CD4-positive, alpha-beta memory T cell (primary cell): ENCODE data around the gene CCDC39. TPM values are rescaled to one million over a fixed set of nuclear protein-coding genes. Genes with fewer than 3 reads are reported as not detected.

Experiments
- CTCF ChIA-PET: fragments of 350-600 bp; sonication (Branson Sonifier 250); formaldehyde crosslinking; loops from one replicate; lab custom pipeline; 2021; ENCODE audit warnings: inconsistent platforms; ENCODE audit not compliant: partially characterized antibody; lab: Charles Lee
- POLR2A ChIA-PET: fragments of 350-600 bp; sonication (Branson Sonifier 250); formaldehyde crosslinking; loops from one replicate; lab custom pipeline; 2021; ENCODE audit not compliant: partially characterized antibody; lab: Charles Lee
- DNase-seq, 5 donors: peaks; one replicate each; pipeline versions ENCODE4 v3.0.0 to v3.0.0-alpha.2; 2020 to 2022; ENCODE audit warnings: mixed read lengths in 1 of 5
- H3K27ac ChIP-seq: one replicate; pipeline ENCODE4 v1.7.0; 2013; ENCODE audit warnings: low read depth, low read length
- H3K27me3 ChIP-seq: 2 replicates; pipeline ENCODE4 v1.7.0; 2013; ENCODE audit warnings: mild to moderate bottlenecking, low read length, moderate library complexity; ENCODE audit not compliant: insufficient read depth
- H3K36me3 ChIP-seq: 2 replicates; pipeline ENCODE4 v1.7.0; 2013; ENCODE audit warnings: mild to moderate bottlenecking, low read length, moderate library complexity; ENCODE audit not compliant: insufficient read depth
- H3K4me1 ChIP-seq: 2 replicates; pipeline ENCODE4 v1.7.0; 2013; ENCODE audit warnings: mild to moderate bottlenecking, low read length, moderate library complexity; ENCODE audit not compliant: insufficient read depth
- H3K4me3 ChIP-seq, 2 donors: one replicate each; pipeline ENCODE4 v1.7.0; 2013; ENCODE audit warnings: low read length in 2 of 2, mild to moderate bottlenecking in 1 of 2
- H3K9me3 ChIP-seq, 2 donors: one replicate each; pipeline ENCODE4 v1.7.0; 2013; ENCODE audit warnings: low read length in 2 of 2, control low read depth in 1 of 2; ENCODE audit not compliant: control insufficient read depth in 1 of 2
- H3K27ac Mint-ChIP-seq, 7 donors: one replicate each; pipeline ENCODE4 v1.8.0; 2020 to 2021; ENCODE audit warnings: mixed read lengths in 7 of 7, mild to moderate bottlenecking in 6 of 7, inconsistent platforms in 3 of 7, moderate library complexity in 3 of 7
- H3K27me3 Mint-ChIP-seq, 2 donors: one replicate each; pipeline ENCODE4 v1.8.0; 2020 to 2021; ENCODE audit warnings: mixed read lengths in 2 of 2
- H3K36me3 Mint-ChIP-seq, 2 donors: one replicate each; pipeline ENCODE4 v1.8.0; 2020 to 2021; ENCODE audit warnings: mixed read lengths in 2 of 2, inconsistent platforms in 1 of 2, mild to moderate bottlenecking in 1 of 2
- H3K4me1 Mint-ChIP-seq, 4 donors: one replicate each; pipeline ENCODE4 v1.8.0; 2020 to 2021; ENCODE audit warnings: mixed read lengths in 4 of 4, mild to moderate bottlenecking in 1 of 4
- H3K4me3 Mint-ChIP-seq, 8 donors: one replicate each; pipeline ENCODE4 v1.8.0; 2020 to 2021; ENCODE audit warnings: mixed read lengths in 8 of 8, mild to moderate bottlenecking in 7 of 8, moderate library complexity in 6 of 8, inconsistent platforms in 3 of 8
- H3K9me3 Mint-ChIP-seq, 8 donors: one replicate each; pipeline ENCODE4 v1.8.0; 2020 to 2021; ENCODE audit warnings: mixed read lengths in 8 of 8, mild to moderate bottlenecking in 5 of 8, inconsistent platforms in 3 of 8, moderate library complexity in 1 of 8
- intact Hi-C: fragments of 100-400 bp; cut with micrococcal nuclease; formaldehyde crosslinking; loops from one replicate; pipeline ENCODE4 v1.15.1; 2023
- polyA plus RNA-seq, 2 donors: library from polyadenylated mRNA; unstranded; fragments of 300-500 nt; fragmentation: Illumina TruSeq; gene quantifications; one replicate each; pipeline ENCODE4 v1.2.3, GENCODE V29; 2021
- total RNA-seq, 2 experiments: library from RNA; stranded (reverse); gene quantifications; one replicate each; pipeline ENCODE4 v1.2.3, GENCODE V29; 2021

Gene CCDC39
- total and polyA plus RNA-seq, 4 experiments from 2014 or later, result 0.29 TPM; not detected in 3

- H3K9me3 ChIP-seq, result no peaks in the 10 kb centered on the region
- H3K4me1 ChIP-seq, result no peaks in the 10 kb centered on the region
- Mint-ChIP-seq H3K27me3 (peaks cover 11 to 16% of the 10 kb centered on the region in 2 donors), H3K27ac (no peak overlapping the region), H3K9me3 (peaks cover 0 to 2% (median 0%) of the 10 kb centered on the region in 8 donors), H3K36me3 (no peaks in the 10 kb centered on the region), H3K4me3 (no peak overlapping the region), H3K4me1 (no peaks in the 10 kb centered on the region)
- CTCF ChIA-PET, result no interaction called here
- no peak overlapping the region for H3K4me3 ChIP-seq
- H3K27me3 ChIP-seq, result no peaks in the 10 kb centered on the region
- POLR2A ChIA-PET, result no interaction called here
- no peaks in the 10 kb centered on the region for H3K36me3 ChIP-seq
- H3K27ac ChIP-seq, result no peak overlapping the region
- DNase-seq, result no peak
- intact Hi-C loops, result no loop called here
These were observed 15.0 kb upstream of the CCDC39 start for GRCh38 chr3:180694321-180694720.

- no peaks in the 10 kb centered on the region for H3K9me3 ChIP-seq
- Mint-ChIP-seq H3K36me3 (no peaks in the 10 kb centered on the region), H3K27me3 (peaks cover 9 to 15% of the 10 kb centered on the region in 2 donors), H3K4me3 (no peak overlapping the region), H3K27ac (no peak overlapping the region), H3K4me1 (no peaks in the 10 kb centered on the region), H3K9me3 (peaks cover 0 to 2% (median 0%) of the 10 kb centered on the region in 8 donors)
- H3K4me1 ChIP-seq, result no peaks in the 10 kb centered on the region
- ChIA-PET CTCF (no interaction called here), POLR2A (no interaction called here)
- DNase-seq, result no peak
- intact Hi-C loops, result no loop called here
- H3K27ac ChIP-seq, result no peak overlapping the region
- H3K36me3 ChIP-seq, result no peaks in the 10 kb centered on the region
- no peak overlapping the region for H3K4me3 ChIP-seq
- H3K27me3 ChIP-seq, result no peaks in the 10 kb centered on the region
These were observed 14.4 kb upstream of the CCDC39 start for GRCh38 chr3:180693656-180694055.

GRCh38 chr3:180690061-180690460, 10.8 kb upstream of the CCDC39 start:
- peaks cover 0 to 2% (median 0%) of the 10 kb centered on the region in 8 donors for H3K9me3 Mint-ChIP-seq
- Histone ChIP-seq H3K27me3 (no peaks in the 10 kb centered on the region), H3K9me3 (no peaks in the 10 kb centered on the region), H3K4me3 (no peak overlapping the region), H3K27ac (no peak overlapping the region), H3K36me3 (no peaks in the 10 kb centered on the region), H3K4me1 (no peaks in the 10 kb centered on the region)
- H3K27ac Mint-ChIP-seq, result no peak overlapping the region
- H3K4me3 Mint-ChIP-seq, result no peak overlapping the region
- intact Hi-C loops, result no loop called here
- ChIA-PET CTCF (no interaction called here), POLR2A (no interaction called here)
- no peaks in the 10 kb centered on the region for H3K36me3 Mint-ChIP-seq
- H3K27me3 Mint-ChIP-seq, result peaks cover 19 to 22% of the 10 kb centered on the region in 2 donors
- no peaks in the 10 kb centered on the region for H3K4me1 Mint-ChIP-seq
- DNase-seq, result no peak

DNA sequence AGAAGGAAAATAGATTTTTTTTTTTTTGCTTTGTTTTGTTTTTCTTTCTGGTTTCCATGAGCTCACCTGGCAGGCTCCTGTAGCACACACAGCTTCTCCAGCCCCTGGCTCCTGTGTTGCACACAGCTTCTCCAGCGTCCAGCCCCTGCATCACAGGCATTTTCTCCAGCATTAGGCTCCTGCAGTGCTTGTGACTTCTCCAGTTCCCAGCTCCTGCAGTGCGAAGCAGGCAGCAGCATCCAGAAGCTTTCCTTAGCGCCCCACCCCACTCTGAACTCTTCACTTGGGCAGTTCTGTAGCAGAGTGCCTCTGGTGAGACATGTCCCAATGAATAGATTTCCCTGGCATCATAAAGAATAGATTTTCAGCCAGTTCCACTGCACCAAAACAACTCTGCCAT, 5.5 kb upstream of the CCDC39 start:
- POLR2A ChIA-PET, result no interaction called here
- no peak for DNase-seq
- Mint-ChIP-seq H3K27ac (no peak overlapping the region), H3K4me3 (no peak overlapping the region), H3K4me1 (peaks cover under 1 to 5% (median 4%) of the 10 kb centered on the region in 4 donors), H3K27me3 (peaks cover 17 to 19% of the 10 kb centered on the region in 2 donors), H3K36me3 (no peaks in the 10 kb centered on the region), H3K9me3 (peaks cover 0 to 2% (median 0%) of the 10 kb centered on the region in 8 donors)
- Histone ChIP-seq H3K36me3 (no peaks in the 10 kb centered on the region), H3K4me1 (peaks cover 4% of the 10 kb centered on the region), H3K9me3 (no peaks in the 10 kb centered on the region), H3K27me3 (peaks cover 4% of the 10 kb centered on the region), H3K27ac (no peak overlapping the region), H3K4me3 (no peak overlapping the region)
- intact Hi-C loops, result no loop called here
- CTCF ChIA-PET, result no interaction called here

DNA sequence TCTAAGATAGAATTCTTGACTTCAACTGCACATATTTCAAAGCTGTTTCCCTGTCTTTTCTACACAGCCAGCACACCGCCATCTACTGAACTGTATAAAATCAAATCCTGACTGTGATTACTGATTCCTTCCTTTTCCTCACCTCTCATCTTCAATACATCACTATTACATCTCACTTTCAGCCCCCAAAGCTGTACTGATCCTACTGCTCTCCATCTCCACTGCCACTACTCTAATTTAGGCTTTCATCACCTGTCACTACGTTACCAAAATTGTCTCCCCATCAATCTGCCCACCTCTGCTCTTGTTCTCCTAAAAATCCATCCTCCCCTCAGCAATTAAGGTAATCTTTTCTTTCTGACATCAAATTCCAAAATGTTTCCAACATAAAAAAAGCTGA, 4.5 kb upstream of the CCDC39 start:
- no peak overlapping the region for H3K4me3 Mint-ChIP-seq
- no peak overlapping the region for H3K27ac ChIP-seq
- peaks cover 17 to 24% of the 10 kb centered on the region in 2 donors for H3K27me3 Mint-ChIP-seq
- no peaks in the 10 kb centered on the region for H3K36me3 ChIP-seq
- H3K36me3 Mint-ChIP-seq, result peaks cover 0 to 2% of the 10 kb centered on the region in 2 donors
- POLR2A ChIA-PET, result no interaction called here
- CTCF ChIA-PET, result no interaction called here
- H3K9me3 Mint-ChIP-seq, result peaks cover 0 to 2% (median 0%) of the 10 kb centered on the region in 8 donors
- intact Hi-C loops, result no loop called here
- DNase-seq, result no peak
- no peak overlapping the region for H3K4me3 ChIP-seq
- no peaks in the 10 kb centered on the region for H3K9me3 ChIP-seq
- no peak overlapping the region for H3K27ac Mint-ChIP-seq
- H3K27me3 ChIP-seq, result peaks cover 4% of the 10 kb centered on the region
- H3K4me1 Mint-ChIP-seq, result peaks cover 9 to 15% (median 13%) of the 10 kb centered on the region in 4 donors
- H3K4me1 ChIP-seq, result peaks cover 13% of the 10 kb centered on the region

DNA sequence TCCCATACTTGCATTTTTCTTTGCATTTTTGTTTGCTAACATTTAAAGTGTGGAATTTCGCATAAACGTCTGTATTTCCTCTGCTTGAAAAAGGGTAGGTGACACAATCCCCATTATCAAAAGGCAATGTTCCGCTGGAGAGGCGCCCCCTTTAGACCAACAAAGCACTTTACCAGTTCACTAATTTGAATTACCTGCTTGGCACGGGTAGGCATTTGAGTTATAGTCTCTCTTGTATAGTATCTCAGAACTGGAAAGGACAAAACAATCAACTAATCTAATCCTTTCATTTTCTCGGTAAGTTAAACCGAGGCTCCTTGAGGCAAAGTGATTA, 775 bp upstream of the CCDC39 start:
- peaks cover 0 to 2% of the 10 kb centered on the region in 2 donors for H3K36me3 Mint-ChIP-seq
- peak overlapping the region in 6 of 7 donors; percentile 31 to 76 (median 71) for H3K27ac Mint-ChIP-seq
- H3K27me3 ChIP-seq, result peaks cover 10% of the 10 kb centered on the region
- intact Hi-C loops, result no loop called here
- H3K27me3 Mint-ChIP-seq, result peaks cover 19 to 34% of the 10 kb centered on the region in 2 donors
- ChIA-PET CTCF (interaction anchor here (1.2 to 1.5 kb wide), 2 partner anchors 28 to 232 kb away, joined by 4 read pairs; partner anchors contain the start of gene FXR1), POLR2A (interaction anchor here (1.5 kb wide), 1 partner anchor 78 kb away, joined by 4 read pairs; the partner anchor contains the start of gene TTC14)
- peaks cover 0 to 3% (median under 1%) of the 10 kb centered on the region in 8 donors for H3K9me3 Mint-ChIP-seq
- no peaks in the 10 kb centered on the region for H3K9me3 ChIP-seq
- H3K36me3 ChIP-seq, result no peaks in the 10 kb centered on the region
- DNase-seq, result peak in 4 of 5 donors; percentile 20 to 30 (median 26)
- peaks cover 22% of the 10 kb centered on the region for H3K4me1 ChIP-seq
- H3K4me1 Mint-ChIP-seq, result peaks cover 12 to 25% (median 18%) of the 10 kb centered on the region in 4 donors
- peak overlapping the region; percentile 85 to 96 (median 90) for H3K4me3 Mint-ChIP-seq
- H3K4me3 ChIP-seq, result peak overlapping the region; percentile 37 to 68
- H3K27ac ChIP-seq, result no peak overlapping the region

DNA sequence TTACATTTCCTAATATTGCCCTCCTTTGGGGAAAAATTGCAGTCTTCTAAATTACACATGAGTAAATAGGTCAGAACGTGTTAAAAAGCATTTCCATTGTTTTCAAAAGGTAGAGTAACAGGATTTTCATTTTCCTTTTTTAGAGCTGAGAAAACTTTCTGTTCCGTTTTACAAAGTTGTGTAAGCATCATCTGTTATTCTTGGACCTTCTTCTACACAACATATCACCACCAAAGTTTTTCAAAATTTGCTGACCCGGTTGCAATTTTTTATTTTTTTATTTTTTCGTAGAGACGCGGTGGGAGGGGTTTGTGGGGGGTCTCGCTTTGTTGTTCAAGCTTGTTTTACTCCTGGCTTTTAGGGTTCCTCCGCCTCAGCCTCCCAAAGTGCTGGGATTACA, 1.1 kb downstream of the CCDC39 start:
- H3K4me3 Mint-ChIP-seq, result peak overlapping the region in 6 of 8 donors; percentile 53 to 96 (median 92)
- Histone ChIP-seq H3K4me1 (peaks cover 22% of the 10 kb centered on the region), H3K36me3 (no peaks in the 10 kb centered on the region), H3K9me3 (no peaks in the 10 kb centered on the region), H3K27me3 (peaks cover 10% of the 10 kb centered on the region), H3K27ac (no peak overlapping the region), H3K4me3 (no peak overlapping the region)
- H3K4me1 Mint-ChIP-seq, result peaks cover 12 to 25% (median 18%) of the 10 kb centered on the region in 4 donors
- H3K27ac Mint-ChIP-seq, result no peak overlapping the region
- intact Hi-C loops, result no loop called here
- ChIA-PET CTCF (interaction anchor here (1.5 kb wide), 2 partner anchors 77 to 234 kb away, joined by 4 to 6 read pairs; partner anchors contain the start of genes FXR1 and TTC14), POLR2A (interaction anchor here (1.1 kb wide), 1 partner anchor 76 kb away, joined by 3 read pairs; no protein-coding TSS in a partner anchor)
- H3K36me3 Mint-ChIP-seq, result peaks cover 0 to 2% of the 10 kb centered on the region in 2 donors
- H3K9me3 Mint-ChIP-seq, result peaks cover 0 to 4% (median under 1%) of the 10 kb centered on the region in 8 donors
- peaks cover 21 to 38% of the 10 kb centered on the region in 2 donors for H3K27me3 Mint-ChIP-seq
- no peak for DNase-seq
